ENCODE results near the gene FGD3. TPM values are rescaled to one million over a fixed set of nuclear protein-coding genes. Genes with fewer than 3 reads are reported as not detected.

FGD3 gene
- total and polyA plus RNA-seq, 2 donors (not counting 1 experiment from before 2014, with no cell fraction given), result not detected

GRCh38 chr9:93051680-93052089 is 104.4 kb downstream of the FGD3 start:
- peak; percentile 44 to 45 for DNase-seq (ENCODE audit: low read depth in 2 of 2)
- Histone ChIP-seq H3K4me1 (ENCODE audit: control insufficient read depth, extremely low read depth, insufficient read depth, low read length) (no peaks in the 10 kb centered on the region), H2AFZ (ENCODE audit: low read length) (no peak overlapping the region), H3K36me3 (ENCODE audit: control insufficient read depth, insufficient read depth, low read length) (no peaks in the 10 kb centered on the region), H3K79me2 (ENCODE audit: control insufficient read depth, insufficient read depth, low read length) (no peaks in the 10 kb centered on the region), H3K27ac (ENCODE audit: insufficient read depth, low read length) (no peak overlapping the region), H3K9me3 (ENCODE audit: control insufficient read depth, insufficient read depth, low read depth, low read length) (no peaks in the 10 kb centered on the region), H3K27me3 (ENCODE audit: control insufficient read depth, insufficient read depth, low read length) (no peaks in the 10 kb centered on the region), H3K9ac (ENCODE audit: insufficient read depth, low read length) (no peak overlapping the region), H3K4me3 (replicated peaks in 1 of 4; ENCODE audit: control extremely low read depth in 1 of 4, insufficient read depth in 1 of 4, low read depth in 3 of 4, low read length in 4 of 4) (no peak overlapping the region), H4K20me1 (ENCODE audit: control insufficient read depth, extremely low read depth, insufficient read depth, low read length) (no peaks in the 10 kb centered on the region), H3K4me2 (ENCODE audit: extremely low read depth, insufficient read depth, low read length) (no peak overlapping the region)
- TF ChIP-seq CTCF (conservative IDR thresholded peaks at IDR 0.05 in 1 of 2, IDR thresholded peaks at IDR 0.05 in 1 of 2; ENCODE audit: low read depth in 1 of 2, low read length in 2 of 2) (no peak), EZH2 (IDR thresholded peaks at IDR 0.05; ENCODE audit: low read length, missing control alignments) (no peak)

- H3K27me3 ChIP-seq (ENCODE audit: control insufficient read depth, insufficient read depth, low read length), result no peaks in the 10 kb centered on the region
- H3K4me3 ChIP-seq (replicated peaks in 1 of 4; ENCODE audit: control extremely low read depth in 1 of 4, insufficient read depth in 1 of 4, low read depth in 3 of 4, low read length in 4 of 4), result no peak overlapping the region
- TF ChIP-seq CTCF (conservative IDR thresholded peaks at IDR 0.05 in 1 of 2, IDR thresholded peaks at IDR 0.05 in 1 of 2; ENCODE audit: low read depth in 1 of 2, low read length in 2 of 2), result no peak
- no peak for TF ChIP-seq EZH2 (IDR thresholded peaks at IDR 0.05; ENCODE audit: low read length, missing control alignments)
- DNase-seq (ENCODE audit: low read depth in 2 of 2), result no peak
- H3K9me3 ChIP-seq (ENCODE audit: control insufficient read depth, insufficient read depth, low read depth, low read length), result no peaks in the 10 kb centered on the region
- no peak overlapping the region for H3K9ac ChIP-seq (ENCODE audit: insufficient read depth, low read length)
- H3K79me2 ChIP-seq (ENCODE audit: control insufficient read depth, insufficient read depth, low read length), result no peaks in the 10 kb centered on the region
- no peaks in the 10 kb centered on the region for H3K36me3 ChIP-seq (ENCODE audit: control insufficient read depth, insufficient read depth, low read length)
- H2AFZ ChIP-seq (ENCODE audit: low read length), result no peak overlapping the region
- no peak overlapping the region for H3K27ac ChIP-seq (ENCODE audit: insufficient read depth, low read length)
- H4K20me1 ChIP-seq (ENCODE audit: control insufficient read depth, extremely low read depth, insufficient read depth, low read length), result no peaks in the 10 kb centered on the region
- no peak overlapping the region for H3K4me2 ChIP-seq (ENCODE audit: extremely low read depth, insufficient read depth, low read length)
- no peaks in the 10 kb centered on the region for H3K4me1 ChIP-seq (ENCODE audit: control insufficient read depth, extremely low read depth, insufficient read depth, low read length)
Measured at GRCh38 chr9:93052791-93053540, 105.6 kb downstream of the FGD3 start.

- H2AFZ ChIP-seq (ENCODE audit: low read length), result no peak overlapping the region
- H3K4me2 ChIP-seq (ENCODE audit: extremely low read depth, insufficient read depth, low read length), result no peak overlapping the region
- H3K79me2 ChIP-seq (ENCODE audit: control insufficient read depth, insufficient read depth, low read length), result no peaks in the 10 kb centered on the region
- TF ChIP-seq CTCF (conservative IDR thresholded peaks at IDR 0.05 in 1 of 2, IDR thresholded peaks at IDR 0.05 in 1 of 2; ENCODE audit: low read depth in 1 of 2, low read length in 2 of 2) (no peak), EZH2 (IDR thresholded peaks at IDR 0.05; ENCODE audit: low read length, missing control alignments) (no peak)
- H3K27ac ChIP-seq (ENCODE audit: insufficient read depth, low read length), result no peak overlapping the region
- H3K9ac ChIP-seq (ENCODE audit: insufficient read depth, low read length), result no peak overlapping the region
- no peaks in the 10 kb centered on the region for H3K4me1 ChIP-seq (ENCODE audit: control insufficient read depth, extremely low read depth, insufficient read depth, low read length)
- no peaks in the 10 kb centered on the region for H3K9me3 ChIP-seq (ENCODE audit: control insufficient read depth, insufficient read depth, low read depth, low read length)
- no peaks in the 10 kb centered on the region for H3K36me3 ChIP-seq (ENCODE audit: control insufficient read depth, insufficient read depth, low read length)
- no peaks in the 10 kb centered on the region for H4K20me1 ChIP-seq (ENCODE audit: control insufficient read depth, extremely low read depth, insufficient read depth, low read length)
- H3K27me3 ChIP-seq (ENCODE audit: control insufficient read depth, insufficient read depth, low read length), result no peaks in the 10 kb centered on the region
- DNase-seq (ENCODE audit: low read depth in 2 of 2), result no peak
- H3K4me3 ChIP-seq (replicated peaks in 1 of 4; ENCODE audit: control extremely low read depth in 1 of 4, insufficient read depth in 1 of 4, low read depth in 3 of 4, low read length in 4 of 4), result no peak overlapping the region
Measured at GRCh38 chr9:93053781-93054331, 106.5 kb downstream of the FGD3 start.

Measured in fibroblast of lung (primary cell).